CD4-positive, alpha-beta T cell treated with Interleukin-17A for 1 hour (primary cell): ENCODE data around the gene EGLN3.

Source experiments
- DNase-seq: peaks from one replicate; pipeline ENCODE4 v3.0.0-alpha.2; 2020

EGLN3 gene

DNA sequence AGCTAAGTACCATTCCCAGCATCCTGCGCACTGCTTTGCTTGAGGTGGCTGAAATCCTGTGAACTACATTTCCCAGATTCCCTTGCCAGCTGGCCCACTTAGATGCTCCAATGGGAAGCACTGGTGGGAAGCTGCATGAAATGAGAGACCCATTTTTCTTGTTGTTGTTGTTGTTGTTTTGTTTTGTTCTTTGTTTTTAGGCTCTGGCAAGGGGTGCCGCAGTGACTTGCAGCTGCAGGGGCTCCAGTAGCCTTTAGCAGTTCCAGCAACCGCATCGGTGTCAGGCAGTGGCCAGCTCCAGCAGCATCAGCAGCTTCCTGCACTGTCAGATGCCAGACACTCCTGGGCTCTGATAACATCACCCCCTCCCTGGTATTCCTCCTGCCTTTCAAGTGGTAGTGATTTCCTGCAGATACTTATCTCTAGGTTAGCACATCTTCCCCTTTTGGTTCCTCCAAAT is 8.8 kb upstream of the EGLN3 start:
- DNase-seq: no peak

DNA sequence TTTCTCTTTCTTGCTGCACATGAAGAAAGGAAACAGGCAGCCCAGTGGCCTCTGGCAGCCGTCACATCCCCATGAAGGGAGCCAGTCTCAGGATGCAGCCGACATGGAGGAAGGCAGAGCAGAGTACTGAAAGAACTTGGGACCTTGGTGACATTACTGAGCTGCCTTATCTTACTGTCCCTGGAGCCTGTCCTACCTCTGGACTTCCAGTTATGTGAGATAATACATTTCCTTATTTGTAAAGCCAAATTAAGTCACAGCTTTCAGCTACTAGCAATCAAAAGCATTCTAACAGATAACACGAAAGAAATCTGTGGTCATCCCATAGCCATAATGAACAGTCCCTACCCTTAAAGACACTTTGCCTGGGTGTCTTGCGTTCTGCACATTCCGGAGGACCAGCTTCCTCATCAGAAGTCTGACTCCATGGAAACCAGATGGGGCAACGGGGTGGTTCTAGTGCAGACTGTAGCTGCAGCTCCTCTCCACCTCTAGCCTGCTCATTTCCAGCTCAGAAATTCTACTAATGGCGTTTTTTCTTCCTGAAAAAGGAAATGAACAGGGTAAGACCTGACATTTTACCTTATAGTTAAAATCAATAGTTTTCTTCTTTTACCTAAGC is 7.8 kb upstream of the EGLN3 start:
- no peak for DNase-seq

DNA sequence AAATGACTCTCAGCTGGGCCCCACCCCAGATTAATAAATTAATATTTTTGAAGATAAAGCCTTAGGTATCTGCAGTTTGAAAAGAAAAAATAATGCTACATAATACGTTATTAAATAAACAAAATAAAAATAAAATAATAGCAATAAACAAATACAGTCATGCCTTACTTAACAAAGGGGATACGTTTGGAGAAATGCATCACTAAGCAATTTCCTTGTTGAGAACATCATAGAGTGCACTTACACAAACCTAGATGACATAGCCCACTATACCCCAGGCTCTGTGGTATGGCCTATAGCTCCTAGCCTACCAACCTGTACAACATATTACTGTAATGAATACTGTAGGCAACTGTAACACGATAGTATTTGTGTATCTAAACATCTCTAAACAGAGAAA is 7.1 kb upstream of the EGLN3 start:
- DNase-seq: no peak

DNA sequence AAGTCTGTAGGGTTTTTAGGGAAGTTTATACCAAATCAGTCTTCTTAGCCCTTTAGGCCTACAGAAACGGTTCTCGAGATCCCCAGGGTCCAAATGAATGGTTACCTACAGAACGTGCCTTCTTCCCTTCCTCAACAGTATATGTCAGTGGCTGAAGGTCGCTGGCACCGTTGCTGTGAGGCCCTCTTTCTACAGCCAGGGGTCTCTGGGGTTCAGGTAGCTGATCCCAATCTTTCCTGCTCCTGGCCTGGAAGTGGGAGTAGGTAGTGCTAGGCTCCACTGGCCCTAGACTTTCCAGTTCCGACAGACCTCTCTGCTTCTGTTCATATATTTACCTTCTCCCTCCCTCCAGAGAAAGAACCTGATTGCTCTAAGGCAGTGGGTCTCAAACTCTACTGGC is 6.4 kb upstream of the EGLN3 start:
- no peak for DNase-seq

DNA sequence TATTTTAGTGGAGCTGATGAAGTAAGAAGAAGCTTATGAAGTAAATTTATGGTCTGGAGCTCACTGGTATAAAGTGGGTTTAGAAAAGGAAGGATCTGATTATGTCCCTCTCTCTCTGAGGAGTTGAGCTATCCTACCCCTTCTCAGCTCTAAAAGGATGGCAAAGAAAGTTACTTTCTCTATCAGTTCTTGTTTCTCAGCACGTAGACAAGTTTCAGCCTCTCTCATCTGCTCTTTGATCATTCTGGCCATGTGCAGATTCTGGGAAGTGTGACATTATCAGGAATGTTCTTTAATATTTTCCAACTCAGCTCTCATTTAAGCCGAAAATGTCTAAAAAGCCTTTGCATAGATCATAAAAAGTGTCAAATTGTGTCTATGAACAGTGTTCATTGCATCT is 5.8 kb upstream of the EGLN3 start:
- DNase-seq: no peak

DNA sequence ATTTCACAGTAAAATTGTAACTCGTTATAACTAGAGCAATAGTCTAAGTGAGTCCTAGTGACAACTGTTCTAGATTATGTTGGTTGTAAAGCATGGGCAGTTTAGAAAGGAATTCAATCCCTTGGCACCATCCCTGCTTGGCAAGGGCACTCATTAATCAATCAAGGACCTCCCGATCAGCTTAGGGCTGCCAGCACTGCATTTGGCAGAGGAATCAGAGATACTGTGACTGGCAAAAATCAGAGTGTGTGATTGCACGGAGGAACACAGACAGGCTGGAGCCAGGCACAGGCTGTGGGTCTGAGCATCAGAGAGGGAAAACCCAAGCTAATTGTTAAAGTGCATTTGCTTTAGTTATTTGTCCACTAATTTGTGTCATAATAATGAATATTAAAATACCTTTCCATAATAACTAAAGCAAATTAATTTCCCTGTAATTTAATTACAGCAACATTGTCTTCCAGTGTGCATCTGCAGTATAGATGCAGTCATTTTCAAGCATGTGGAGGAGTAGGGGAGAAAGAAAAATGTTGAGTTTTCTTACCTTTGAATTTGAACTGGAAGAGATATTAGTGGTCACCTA is 3.2 kb upstream of the EGLN3 start:
- no peak for DNase-seq

DNA sequence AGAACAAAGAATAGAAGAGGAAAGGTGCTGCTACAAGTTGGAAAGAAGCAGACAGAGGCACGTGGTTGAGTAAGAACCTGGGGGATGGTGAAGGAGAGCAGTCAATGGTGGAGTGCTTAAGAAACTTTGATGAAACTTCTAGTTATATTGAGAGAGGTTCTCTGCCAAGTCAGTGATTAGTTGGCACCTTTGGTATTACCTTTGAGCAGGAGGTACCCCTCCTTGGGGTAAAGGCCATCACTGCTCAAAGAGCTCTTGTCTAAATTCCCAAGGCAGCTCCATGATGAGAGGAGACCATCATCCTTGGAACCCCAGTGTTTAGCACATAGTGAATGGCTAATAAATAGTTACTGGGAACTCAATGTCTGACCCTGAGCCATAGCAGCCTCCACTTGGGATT is 1.7 kb upstream of the EGLN3 start:
- DNase-seq: no peak

DNA sequence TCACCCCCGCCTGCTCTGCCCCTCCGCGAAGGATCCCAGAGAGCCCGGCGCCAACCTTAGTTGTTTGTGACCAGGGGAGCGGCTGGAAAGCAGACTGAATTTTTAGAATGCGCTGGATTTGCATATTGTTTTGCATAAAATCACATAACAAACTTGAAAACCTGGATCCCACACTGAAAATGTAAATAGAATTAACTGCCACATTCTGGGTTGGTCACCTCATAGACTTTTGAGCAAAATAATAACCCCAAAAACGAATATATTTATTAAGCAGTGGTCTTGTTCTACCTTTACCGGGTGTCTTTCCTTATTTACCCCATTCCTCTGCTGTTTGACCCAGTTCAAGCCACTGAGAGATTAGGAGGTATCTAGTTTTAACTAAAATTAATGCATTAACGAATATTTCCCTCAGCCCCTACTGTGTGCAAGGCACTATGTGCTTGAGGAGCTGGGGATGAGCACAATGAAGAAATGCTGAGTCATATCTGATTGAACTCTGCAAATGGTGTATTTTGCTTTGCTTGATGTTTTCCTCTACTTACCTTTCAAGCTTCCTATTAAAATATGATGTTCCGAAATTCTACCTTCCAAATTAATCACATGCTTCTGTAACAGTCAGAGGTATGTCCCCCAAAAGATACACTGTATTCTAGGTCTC is 438 bp upstream of the EGLN3 start:
- no peak for DNase-seq

DNA sequence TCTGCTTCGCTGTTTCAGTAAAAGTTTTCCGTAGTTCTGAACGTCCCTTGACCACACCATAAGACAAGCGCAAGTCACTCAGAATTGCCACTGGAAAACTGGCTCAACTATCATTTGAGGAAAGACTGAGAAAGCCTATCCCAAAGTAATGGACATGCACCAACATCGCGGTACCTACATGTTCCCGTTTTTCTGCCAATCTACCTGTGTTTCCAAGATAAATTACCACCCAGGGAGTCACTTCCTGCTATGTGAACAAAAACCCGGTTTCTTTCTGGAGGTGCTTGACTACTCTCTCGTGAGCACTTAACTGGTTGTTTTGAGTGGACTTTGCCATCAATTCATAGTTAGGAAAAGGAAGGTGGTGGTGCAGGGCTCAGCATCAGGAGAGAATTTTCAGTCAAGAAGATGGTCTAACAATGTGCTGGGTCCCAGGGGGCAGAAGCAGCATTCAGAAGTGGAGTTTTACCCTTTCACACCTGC is 1.4 kb downstream of the EGLN3 start:
- DNase-seq: no peak

DNA sequence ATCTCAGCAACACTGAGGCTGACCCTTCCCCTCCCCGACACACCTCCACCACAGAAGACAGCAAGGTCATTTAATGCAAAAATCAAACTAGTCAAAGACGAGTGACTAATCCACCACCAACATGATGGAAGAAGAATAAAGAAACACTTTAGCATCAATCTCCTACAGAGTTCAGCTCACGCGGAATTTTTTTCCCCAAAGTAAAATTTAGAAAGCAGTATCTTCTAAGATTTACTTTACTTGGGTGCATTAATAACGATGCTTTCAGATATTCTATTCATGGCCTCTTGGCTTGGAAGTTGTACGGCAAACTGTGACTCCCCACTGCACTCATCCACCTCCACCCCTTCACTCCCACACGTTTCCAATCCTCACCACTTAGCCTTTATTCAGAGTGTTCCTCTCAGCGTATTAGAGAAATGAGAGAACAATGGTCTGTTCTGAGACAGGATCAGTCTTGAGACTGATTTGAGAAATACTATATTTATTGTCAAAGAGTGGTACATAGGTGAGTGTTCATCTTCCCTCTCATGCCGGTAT is 1.9 kb downstream of the EGLN3 start:
- no peak for DNase-seq

DNA sequence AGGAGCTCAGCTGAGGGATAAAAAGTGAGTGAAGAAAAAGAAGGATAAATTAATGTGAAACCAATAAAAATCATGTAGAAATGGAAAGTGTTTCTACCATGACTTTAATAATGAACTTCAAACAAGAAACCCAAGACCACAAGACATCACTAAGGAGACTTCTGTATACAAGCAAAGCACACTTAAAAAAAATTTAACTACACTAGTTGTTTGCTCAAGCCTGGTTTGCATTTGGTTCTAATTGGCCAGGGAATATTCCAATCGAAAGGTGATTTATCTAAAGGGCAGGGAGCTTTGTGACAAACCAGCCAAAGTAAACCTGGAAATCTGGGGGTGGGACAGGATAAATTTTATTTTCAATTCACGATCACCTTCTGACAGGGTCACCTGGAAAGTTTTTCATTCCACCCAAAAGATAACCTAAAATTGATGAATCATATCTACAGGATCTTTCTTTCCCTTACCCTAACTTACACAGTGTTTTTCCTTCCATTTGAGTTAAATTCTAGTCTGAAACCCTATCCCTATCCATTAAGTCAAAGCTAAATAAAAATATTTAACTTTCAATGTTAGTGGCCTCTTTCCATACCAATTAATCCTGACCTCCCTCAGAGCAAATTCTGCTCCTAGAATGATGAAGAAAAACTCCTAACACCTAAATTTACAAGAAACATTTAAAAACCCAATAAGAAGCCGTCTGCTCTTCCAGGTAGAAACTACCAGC is 2.6 kb downstream of the EGLN3 start:
- no peak for DNase-seq

DNA sequence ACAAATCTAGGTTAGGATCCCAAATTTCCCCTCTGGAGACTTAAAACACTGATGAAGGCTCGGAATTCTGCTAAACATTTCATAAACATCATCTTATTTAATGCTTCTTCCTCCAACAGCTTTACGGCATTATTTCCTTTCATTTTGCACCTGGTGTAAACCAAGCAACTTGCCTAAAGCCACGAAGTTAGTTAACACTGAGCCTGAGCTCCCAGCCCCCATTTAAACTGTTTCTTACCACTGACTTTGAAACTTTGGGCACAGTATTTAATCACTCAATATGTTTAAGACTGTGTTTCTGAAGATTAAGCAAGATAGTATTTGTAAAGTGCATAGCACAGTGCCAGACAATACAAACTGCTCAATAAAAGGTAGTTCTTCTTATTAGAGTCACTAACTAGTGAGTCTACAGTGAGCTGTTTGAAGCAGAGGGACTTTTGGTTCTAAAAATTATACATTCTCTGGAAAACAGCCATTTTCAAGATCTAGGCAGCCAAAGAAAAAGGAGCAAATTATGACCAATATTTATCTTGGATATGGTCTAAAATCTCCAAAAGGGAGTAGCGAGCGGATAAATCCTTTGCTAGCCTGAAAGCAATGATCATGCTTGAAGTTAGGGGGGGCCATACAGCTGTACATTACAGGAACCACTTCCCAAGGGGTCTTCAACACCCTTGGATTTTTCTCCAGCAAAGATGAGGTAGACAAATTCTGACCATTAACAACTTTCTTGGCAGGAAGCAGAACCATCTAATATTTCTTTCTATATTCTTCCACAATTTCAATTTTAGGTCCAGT is 4.0 kb downstream of the EGLN3 start:
- DNase-seq: no peak

DNA sequence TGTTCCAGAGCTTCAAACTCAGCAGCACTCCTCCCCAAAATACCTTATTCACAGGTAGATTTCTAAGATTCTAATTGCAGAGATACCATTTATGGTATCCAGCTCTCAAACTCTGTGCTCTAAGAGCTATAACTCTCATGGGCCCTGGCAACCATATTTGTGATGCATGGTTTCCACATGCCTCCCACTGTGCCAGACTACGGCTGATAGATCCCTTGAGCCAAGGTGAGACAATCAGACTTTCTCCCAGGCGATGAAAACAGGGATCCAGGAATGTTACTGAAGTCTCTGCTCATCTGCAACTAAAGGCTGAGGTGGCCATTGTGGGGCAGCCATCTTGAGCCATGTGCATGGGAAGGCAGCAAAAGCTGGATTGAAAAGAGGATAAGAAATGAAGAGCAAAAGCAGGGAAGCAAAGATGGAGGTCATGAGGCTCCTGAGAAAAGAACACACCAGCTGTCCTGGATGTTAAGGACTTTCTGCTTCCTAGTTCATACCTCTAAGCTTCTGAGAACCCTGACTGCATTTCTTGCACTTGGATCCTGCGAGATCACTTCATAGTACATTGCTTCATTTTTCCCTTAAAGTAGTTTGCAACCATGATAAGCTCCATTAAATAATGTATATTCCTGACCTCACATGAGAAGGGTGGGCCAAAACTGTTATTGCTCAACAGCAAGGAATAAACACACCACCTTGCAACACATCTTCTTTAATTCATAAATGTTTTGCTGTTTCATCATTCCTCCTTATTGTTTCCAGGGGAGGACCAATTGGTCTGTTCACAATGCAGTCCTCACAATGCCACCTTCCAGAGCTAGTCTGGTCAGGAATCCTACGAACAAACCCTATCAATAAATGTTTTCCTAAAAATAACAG is 5.4 kb downstream of the EGLN3 start:
- no peak for DNase-seq

DNA sequence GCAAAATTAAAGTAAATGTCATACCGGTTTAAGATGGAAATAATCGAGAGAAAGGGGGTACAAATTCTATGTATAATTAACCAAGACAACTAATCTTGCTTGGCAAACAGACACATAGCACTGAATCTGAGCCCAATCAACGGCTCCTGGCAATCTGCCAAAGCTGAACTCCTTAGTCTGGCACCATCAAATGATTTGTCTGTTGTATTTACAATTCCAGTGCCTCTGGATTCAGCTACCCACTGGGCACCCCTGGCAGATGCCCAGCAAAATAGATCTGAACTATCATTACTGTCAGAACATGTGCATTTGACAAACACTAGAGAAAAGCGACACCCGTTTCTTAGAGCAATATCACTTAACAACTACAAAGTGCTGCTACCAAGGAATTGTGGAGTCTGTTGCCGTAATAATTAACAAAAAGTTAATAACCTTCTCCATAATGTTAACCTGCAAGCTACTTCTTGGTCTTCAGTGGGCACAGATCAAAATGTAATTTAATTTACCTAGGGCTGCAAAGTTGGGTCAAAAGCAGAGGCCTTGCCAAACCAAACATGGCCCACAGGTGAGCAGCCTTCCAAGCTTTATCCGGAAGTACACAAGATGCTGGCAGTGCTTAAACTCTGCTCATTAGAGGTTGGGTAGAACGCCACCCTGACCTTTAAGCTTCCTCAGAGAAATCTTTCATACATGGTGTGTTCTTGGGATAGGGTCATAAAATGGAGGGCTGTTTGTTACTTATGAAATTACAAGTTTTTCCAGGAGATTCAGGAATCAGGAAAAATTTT is 7.6 kb downstream of the EGLN3 start:
- no peak for DNase-seq

DNA sequence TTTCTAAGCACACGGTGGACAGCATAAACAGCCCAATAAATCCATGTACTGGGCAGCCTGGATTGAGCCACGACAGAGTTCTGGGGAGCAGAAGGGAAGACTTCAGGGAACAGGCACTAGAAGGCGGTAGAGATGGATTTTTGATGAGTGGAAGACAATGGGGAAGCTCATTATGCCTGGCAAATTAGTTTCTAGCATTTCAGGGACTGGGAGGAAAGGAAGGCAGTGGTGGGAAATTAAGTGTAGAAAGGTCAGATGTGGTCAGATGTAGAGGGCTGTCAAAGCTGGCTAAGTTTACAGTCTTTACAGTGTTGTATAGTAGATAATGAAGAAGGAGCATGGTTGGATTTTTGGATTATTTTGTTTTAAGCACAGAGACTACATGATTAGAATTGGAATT is 9.2 kb downstream of the EGLN3 start:
- DNase-seq: no peak

DNA sequence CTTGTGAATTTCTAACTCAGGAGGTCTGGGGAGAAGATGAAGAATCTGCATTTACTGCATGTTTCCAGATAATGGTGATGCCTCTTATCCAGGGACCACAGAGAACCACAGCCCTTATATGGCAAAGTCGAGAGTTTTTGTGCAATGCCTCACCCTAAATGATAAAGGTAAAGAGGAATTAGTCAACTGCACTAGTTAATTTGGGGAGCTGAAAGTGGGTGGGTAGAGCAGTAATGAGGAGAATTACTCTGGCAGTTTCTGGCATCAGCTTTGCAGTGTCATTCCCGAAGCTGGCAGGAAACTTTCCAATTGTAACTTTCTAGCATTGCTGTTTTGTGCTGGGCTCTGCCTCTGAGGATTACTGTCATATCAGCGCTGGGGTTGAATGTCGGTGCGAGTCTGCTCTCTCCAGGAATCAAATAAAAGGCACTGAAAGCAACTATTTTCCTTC is 10.3 kb downstream of the EGLN3 start:
- no peak for DNase-seq

DNA sequence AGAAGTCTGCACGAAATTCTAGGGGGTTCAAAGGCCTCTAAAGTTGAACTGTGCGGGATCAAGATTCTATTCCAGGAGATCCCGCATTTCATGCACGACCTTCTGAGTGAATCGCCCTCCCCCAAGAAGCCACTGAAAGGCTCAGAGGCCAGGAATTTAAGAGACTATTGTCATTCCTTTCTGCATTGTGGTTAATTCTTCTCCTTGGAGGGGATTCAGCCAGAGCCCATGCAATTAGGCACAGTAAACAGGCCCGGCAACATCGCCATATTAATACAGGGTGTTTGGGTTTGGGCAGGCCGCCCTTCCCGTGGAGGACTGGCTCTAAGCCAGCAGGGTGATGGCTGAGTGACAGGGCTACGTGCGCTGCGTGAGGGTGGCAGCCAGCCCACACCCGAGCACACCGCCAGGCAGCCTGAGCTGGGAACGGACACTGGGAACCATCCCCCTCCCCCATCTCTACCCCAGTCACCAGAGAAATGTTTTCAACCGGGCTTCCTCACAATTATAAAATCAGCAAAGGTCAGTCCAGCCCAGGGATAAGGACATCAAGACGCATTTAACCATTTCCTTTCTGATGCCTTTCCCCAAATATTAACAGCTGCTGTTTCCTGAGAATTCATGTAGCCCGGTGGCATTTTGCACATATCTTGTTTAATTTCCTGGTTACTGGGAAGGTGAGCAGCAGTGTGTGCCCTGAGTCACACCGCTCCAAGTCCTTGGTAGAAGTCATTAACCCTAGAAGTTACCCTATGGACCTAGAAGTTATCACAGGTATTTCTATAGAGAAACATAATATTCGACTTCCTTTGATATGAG is 12.5 kb downstream of the EGLN3 start:
- no peak for DNase-seq

DNA sequence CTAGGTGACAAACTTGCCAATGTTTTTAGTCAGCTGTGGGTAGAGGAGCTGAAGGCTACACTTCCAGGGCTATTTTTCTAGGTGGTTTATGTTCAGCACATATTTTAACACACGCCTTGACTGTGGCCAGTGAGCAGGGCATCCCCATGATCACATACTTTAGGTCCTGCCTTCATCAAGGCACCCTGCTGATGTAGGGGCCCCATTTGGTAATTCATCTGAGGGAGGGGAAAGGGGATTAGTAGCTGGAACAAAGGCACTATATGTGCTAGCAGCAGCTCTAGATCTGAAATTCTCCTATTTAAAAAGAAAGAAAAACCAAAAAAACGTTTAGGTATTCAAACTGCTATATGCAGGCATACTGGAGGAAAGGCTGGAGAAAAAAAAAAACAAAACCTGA is 14.5 kb downstream of the EGLN3 start:
- DNase-seq: no peak

DNA sequence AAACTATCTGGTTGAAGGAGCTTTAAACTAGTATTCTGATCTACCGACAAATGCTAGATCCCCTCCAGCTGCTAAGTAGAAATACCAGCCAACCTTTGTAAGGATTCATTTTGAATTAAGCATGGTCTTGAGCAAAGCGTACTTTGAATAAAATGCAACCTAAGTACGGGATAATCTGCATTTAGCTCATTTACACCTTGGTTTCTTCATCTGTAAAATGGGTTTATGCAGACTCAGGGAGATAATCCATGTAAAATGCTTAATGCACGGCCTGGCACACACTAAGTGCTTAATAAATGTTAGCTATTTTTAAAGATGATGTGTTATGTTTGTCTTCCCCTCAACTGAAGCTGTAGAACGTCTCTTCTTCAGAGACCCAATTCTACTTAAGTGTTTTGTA is 15.9 kb downstream of the EGLN3 start:
- no peak for DNase-seq
